HG03060 (cell line): ENCODE measurements around the gene ITGA8.

Experiments used
- ATAC-seq: cut with Tn5 transposase; IDR thresholded peaks from one replicate; pipeline ENCODE4 v1.9.1; 2021; ENCODE audit warnings: low read depth, moderate number of reproducible peaks; ENCODE audit not compliant: unreplicated experiment

The ITGA8 gene

GRCh38 chr10:15474671-15475070 is 245.1 kb downstream of the ITGA8 start:
- no peak for ATAC-seq

GRCh38 chr10:15473396-15473767 is 246.3 kb downstream of the ITGA8 start:
- no peak for ATAC-seq

GRCh38 chr10:15472431-15473395 is 247.0 kb downstream of the ITGA8 start:
- no peak for ATAC-seq

- no peak for ATAC-seq
These were observed 247.7 kb downstream of the ITGA8 start for GRCh38 chr10:15472008-15472407.

GRCh38 chr10:15469111-15469510 is 250.6 kb downstream of the ITGA8 start:
- ATAC-seq: no peak

- no peak for ATAC-seq
These were observed 255.3 kb downstream of the ITGA8 start for GRCh38 chr10:15464381-15464780.
